Spleen (tissue), 7 donors: Measurements from ENCODE around the gene DNAAF5.

Experiments used
- POLR2A ChIP-seq, 3 donors: fragments of 450-650 bp; IDR thresholded peaks; one replicate each; pipeline ENCODE4 v1.5.1; 2017; ENCODE audit warnings: antibody characterized with exemption in 3 of 3, mild to moderate bottlenecking in 1 of 3
- TF ChIP-seq, protein P1 (sequence below), 11 experiments: fragments of 200-600 bp in 7 of 11; fragments of 450-650 bp in 4 of 11; sonication (generic) in 4 of 11; IDR thresholded peaks in 8 of 11; conservative IDR thresholded peaks in 3 of 11; 1 replicate in 7 of 11; 2 replicates in 4 of 11; pipeline versions ENCODE4 v1.4.0 to v1.8.0; 2016 to 2021; ENCODE audit warnings: antibody characterized with exemption in 11 of 11, inconsistent platforms in 4 of 11, mild to moderate bottlenecking in 1 of 11
- donor health status: DM: no; HTN: no; CAD: no; lungs with moderate emphysema.
- donor health status: DM: no; HTN: no; CAD: no.
- donor health status: DM: no; HTN: no; CAD: no.

DNA sequence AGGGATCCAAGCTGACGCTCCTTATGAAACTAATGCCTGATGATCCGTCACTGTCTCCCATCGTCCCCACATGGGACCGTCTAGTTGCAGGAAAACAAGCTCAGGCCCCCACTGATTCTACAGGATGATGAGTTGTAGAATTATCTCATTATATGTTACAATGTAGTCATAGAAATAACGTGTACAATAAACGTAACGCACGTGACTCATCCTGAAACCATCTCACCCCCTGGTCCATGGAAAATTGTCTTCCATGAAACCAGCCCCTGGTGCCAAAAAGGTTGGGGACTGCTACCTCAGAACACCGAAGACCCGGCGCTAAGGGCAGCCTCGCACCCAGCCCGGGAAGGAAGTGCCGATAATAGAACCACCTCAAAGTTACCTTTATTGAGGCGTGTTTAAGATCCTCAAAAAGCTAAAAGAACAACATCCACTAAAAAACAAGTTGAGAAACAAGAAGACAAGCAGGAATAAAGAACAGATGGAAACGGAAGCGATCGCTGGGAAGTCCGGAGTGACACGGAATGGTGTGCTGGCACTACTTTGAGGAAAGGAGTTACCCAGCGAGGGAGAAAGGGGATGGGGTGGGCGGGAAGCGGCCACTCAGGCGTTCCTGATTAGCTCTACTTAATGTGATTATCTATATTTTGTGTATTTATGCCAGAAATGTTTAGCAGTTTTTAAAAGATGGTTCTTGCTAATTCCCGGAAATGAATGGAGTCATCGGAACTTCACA lies 50.7 kb downstream of the DNAAF5 start:
- TF ChIP-seq, protein P1, sequence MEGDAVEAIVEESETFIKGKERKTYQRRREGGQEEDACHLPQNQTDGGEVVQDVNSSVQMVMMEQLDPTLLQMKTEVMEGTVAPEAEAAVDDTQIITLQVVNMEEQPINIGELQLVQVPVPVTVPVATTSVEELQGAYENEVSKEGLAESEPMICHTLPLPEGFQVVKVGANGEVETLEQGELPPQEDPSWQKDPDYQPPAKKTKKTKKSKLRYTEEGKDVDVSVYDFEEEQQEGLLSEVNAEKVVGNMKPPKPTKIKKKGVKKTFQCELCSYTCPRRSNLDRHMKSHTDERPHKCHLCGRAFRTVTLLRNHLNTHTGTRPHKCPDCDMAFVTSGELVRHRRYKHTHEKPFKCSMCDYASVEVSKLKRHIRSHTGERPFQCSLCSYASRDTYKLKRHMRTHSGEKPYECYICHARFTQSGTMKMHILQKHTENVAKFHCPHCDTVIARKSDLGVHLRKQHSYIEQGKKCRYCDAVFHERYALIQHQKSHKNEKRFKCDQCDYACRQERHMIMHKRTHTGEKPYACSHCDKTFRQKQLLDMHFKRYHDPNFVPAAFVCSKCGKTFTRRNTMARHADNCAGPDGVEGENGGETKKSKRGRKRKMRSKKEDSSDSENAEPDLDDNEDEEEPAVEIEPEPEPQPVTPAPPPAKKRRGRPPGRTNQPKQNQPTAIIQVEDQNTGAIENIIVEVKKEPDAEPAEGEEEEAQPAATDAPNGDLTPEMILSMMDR (IDR thresholded peaks at IDR 0.05 in 8 of 11, conservative IDR thresholded peaks at IDR 0.05 in 3 of 11), result no peak
- TF ChIP-seq POLR2A (IDR thresholded peaks at IDR 0.05), result no peak
